Ishikawa (cell line): ENCODE data around the gene KAT7.

Experiments
- CREB1 ChIP-seq: IDR thresholded peaks from 2 replicates; pipeline ENCODE4 v1.6.1; 2012; ENCODE audit warnings: low read depth
- FOXM1 ChIP-seq: IDR thresholded peaks from 2 replicates; pipeline ENCODE4 v1.6.1; 2012; ENCODE audit warnings: low read depth, borderline replicate concordance
- REST ChIP-seq: IDR thresholded peaks from 2 replicates; pipeline ENCODE4 v1.6.1; 2012; ENCODE audit warnings: low read depth, mild to moderate bottlenecking
- USF1 ChIP-seq: IDR thresholded peaks from 2 replicates; pipeline ENCODE4 v1.6.1; 2012
- YY1 ChIP-seq: IDR thresholded peaks from 2 replicates; pipeline ENCODE4 v1.6.1; 2012; ENCODE audit warnings: low read depth

GRCh38 chr17:49789243-49789578 is 730 bp downstream of the KAT7 start:
- no peak for TF ChIP-seq YY1
- TF ChIP-seq REST: no peak
- no peak for TF ChIP-seq USF1
- no peak for TF ChIP-seq FOXM1
- TF ChIP-seq CREB1: no peak
